K562 (cell line): ENCODE data around the gene PUS10. TPM values are rescaled to one million over a fixed set of nuclear protein-coding genes. Genes with fewer than 3 reads are reported as not detected.
A peak's percentile ranks its signal among the peaks of the same experiment; 100 is the strongest.

Source experiments
- ATAC-seq: fragments of 200-7000 bp; cut with Tn5 transposase; 3 replicates; pipeline ENCODE4 v1.9.1; 2020; ENCODE audit warnings: moderate library complexity
- BruUV-seq: library from RNA; stranded (reverse); fragments of 400-500 nt; replicated peaks from 2 replicates; lab custom pipeline; 2021; lab: Mats Ljungman, UMichigan
- CTCF ChIA-PET: fragments of 300-600 bp; formaldehyde crosslinking; extraction: SDS; loops from one replicate; lab custom pipeline; 2021; ENCODE audit warnings: low intra/inter-chr PET ratio; lab: Yijun Ruan, JAX
- POLR2A ChIA-PET: fragments of 300-600, 350-650 bp; sonication (Branson Sonifier 250); formaldehyde crosslinking; extraction: SDS; loops from one replicate; lab custom pipeline; 2021; ENCODE audit warnings: antibody characterized with exemption, inconsistent platforms; lab: Yijun Ruan, JAX
- DNase-seq, 4 experiments: peaks; one replicate each; pipeline versions ENCODE4 v3.0.0 to v3.0.0-alpha.2; 2011 to 2018; ENCODE audit warnings: low spot score in 3 of 4, mixed read lengths in 3 of 4; ENCODE audit errors: extremely low read depth in 1 of 4
- FAIRE-seq: peaks from 2 replicates; lab custom pipeline; 2011; peaks lifted over from hg19 to GRCh38; lab: Jason Lieb, UNC
- H2AFZ ChIP-seq: 2 replicates; pipeline ENCODE4 v1.6.0; 2011; ENCODE audit warnings: low read depth, low read length, control low read depth, inconsistent platforms
- H3K27ac ChIP-seq: fragments of 200-600 bp; 3 replicates; pipeline ENCODE4 v1.8.0; 2011; ENCODE audit warnings: low read depth, mild to moderate bottlenecking, control low read depth, inconsistent platforms, low read length, moderate library complexity, mixed read lengths; ENCODE audit errors: extremely low read depth
- H3K27me3 ChIP-seq, 2 experiments: fragments of 300-600 bp in 1 of 2; 2 replicates in 1 of 2; 3 replicates in 1 of 2; pipeline versions ENCODE4 v1.6.0 to v1.8.0; 2011; ENCODE audit warnings: inconsistent platforms in 2 of 2, low read length in 2 of 2, mild to moderate bottlenecking in 1 of 2, mixed read lengths in 1 of 2, moderate library complexity in 1 of 2; ENCODE audit not compliant: control insufficient read depth in 2 of 2, insufficient read depth in 2 of 2
- H3K36me3 ChIP-seq: fragments of 300-600 bp; 3 replicates; pipeline ENCODE4 v1.8.0; 2011; ENCODE audit warnings: mild to moderate bottlenecking, low read length, inconsistent platforms; ENCODE audit not compliant: control insufficient read depth, insufficient read depth
- H3K4me1 ChIP-seq, 2 experiments: fragments of 200-600 bp in 1 of 2; replicated peaks in 1 of 2; 2 replicates in 1 of 2; 3 replicates in 1 of 2; pipeline versions ENCODE4 v1.5.1 to v1.8.0; 2011; ENCODE audit warnings: inconsistent platforms in 2 of 2, low read length in 2 of 2, mild to moderate bottlenecking in 1 of 2, mixed read lengths in 1 of 2, moderate library complexity in 1 of 2; ENCODE audit not compliant: control insufficient read depth in 2 of 2, insufficient read depth in 2 of 2
- H3K4me2 ChIP-seq: 2 replicates; pipeline ENCODE4 v1.6.1; 2011; ENCODE audit warnings: low read length, control low read depth, inconsistent platforms, mixed read lengths; ENCODE audit not compliant: insufficient read depth
- H3K4me3 ChIP-seq: fragments of 200-600 bp; sonication (generic), shearing (Covaris generic); 2 replicates; pipeline ENCODE4 v1.5.1; 2016; ENCODE audit warnings: control low read depth, inconsistent platforms
- H3K79me2 ChIP-seq: fragments of 200-600 bp; 3 replicates; pipeline ENCODE4 v1.8.0; 2011; ENCODE audit warnings: low read length, inconsistent platforms; ENCODE audit not compliant: control insufficient read depth, insufficient read depth
- H3K9ac ChIP-seq, 2 experiments: 2 replicates each; pipeline versions ENCODE4 v1.6.0 to v1.6.1; 2011; ENCODE audit warnings: low read depth in 2 of 2, low read length in 2 of 2, control low read depth in 1 of 2, inconsistent platforms in 1 of 2, mild to moderate bottlenecking in 1 of 2, mixed read lengths in 1 of 2; ENCODE audit not compliant: insufficient read depth in 1 of 2
- H3K9me1 ChIP-seq: one replicate; pipeline ENCODE4 v1.6.0; 2011; ENCODE audit warnings: inconsistent platforms, mild to moderate bottlenecking, low read length, moderate library complexity; ENCODE audit not compliant: control insufficient read depth, insufficient read depth
- H3K9me3 ChIP-seq: replicated peaks from 2 replicates; pipeline ENCODE4 v1.5.1; 2011; ENCODE audit warnings: low read depth, low read length, inconsistent platforms; ENCODE audit not compliant: control insufficient read depth, insufficient read depth
- H4K20me1 ChIP-seq: replicated peaks from 2 replicates; pipeline ENCODE4 v1.6.1; 2011; ENCODE audit warnings: low read length, inconsistent platforms, mixed read lengths; ENCODE audit not compliant: control insufficient read depth, insufficient read depth
- BRF1 ChIP-seq: IDR thresholded peaks from 3 replicates; pipeline ENCODE4 v1.6.1; 2011; ENCODE audit warnings: borderline replicate concordance, mild to moderate bottlenecking; ENCODE audit not compliant: insufficient read length; ENCODE audit errors: extremely low read depth
- CBFA2T3 ChIP-seq: fragments of 450-650 bp; IDR thresholded peaks from 2 replicates; pipeline ENCODE4 v1.6.1; 2017
- CHCHD3 ChIP-seq: fragments of 250-450 bp; sonication (Bioruptor Pico); IDR thresholded peaks from 2 replicates; pipeline ENCODE4 v2.1.2; 2022; ENCODE audit warnings: mild to moderate bottlenecking
- EP300 ChIP-seq: IDR thresholded peaks from 2 replicates; pipeline ENCODE4 v1.6.1; 2012; ENCODE audit warnings: low read length, improper control_type of control experiment
- EWSR1 ChIP-seq: fragments of 450-650 bp; IDR thresholded peaks from 2 replicates; pipeline ENCODE4 v1.6.1; 2018; ENCODE audit warnings: borderline replicate concordance, mild to moderate bottlenecking, low read depth, moderate library complexity; ENCODE audit not compliant: partially characterized antibody
- LARP7 ChIP-seq: fragments of 450-650 bp; IDR thresholded peaks from 2 replicates; pipeline ENCODE4 v1.6.1; 2016
- NR2C2 ChIP-seq, 2 experiments: fragments of 200-800 bp in 1 of 2; sonication (Bioruptor generic) in 1 of 2; sonication (generic) in 1 of 2; formaldehyde crosslinking in 1 of 2; IDR thresholded peaks; 2 replicates each; pipeline versions ENCODE4 v1.6.1 to v1.8.0; 2016 to 2022; ENCODE audit warnings: mild to moderate bottlenecking in 1 of 2, missing compliant biosample characterization in 1 of 2, missing genetic modification characterization in 1 of 2, missing genetic modification reagents in 1 of 2
- PTBP1 ChIP-seq: fragments of 200-400 bp; formaldehyde crosslinking; IDR thresholded peaks from 2 replicates; pipeline ENCODE4 v1.6.1; 2017; ENCODE audit warnings: low read depth, low read length
- SRSF1 ChIP-seq: fragments of 200-400 bp; formaldehyde crosslinking; IDR thresholded peaks from 2 replicates; pipeline ENCODE4 v1.6.1; 2017; ENCODE audit warnings: mild to moderate bottlenecking, low read depth, low read length, moderate library complexity
- SRSF3 ChIP-seq: fragments of 200-400 bp; formaldehyde crosslinking; IDR thresholded peaks from 2 replicates; pipeline ENCODE4 v1.6.1; 2016; ENCODE audit warnings: mild to moderate bottlenecking, low read length, moderate library complexity; ENCODE audit not compliant: insufficient read depth
- SRSF9 ChIP-seq: fragments of 200-400 bp; formaldehyde crosslinking; IDR thresholded peaks from 2 replicates; pipeline ENCODE4 v1.6.1; 2017; ENCODE audit warnings: low read depth, low read length, borderline replicate concordance
- STAG1 ChIP-seq: sonication (generic); formaldehyde crosslinking; IDR thresholded peaks from 2 replicates; pipeline ENCODE4 v1.5.0; 2020; ENCODE audit warnings: missing genetic modification reagents, borderline replicate concordance
- STAT5A ChIP-seq: IDR thresholded peaks from 2 replicates; pipeline ENCODE4 v1.6.1; 2012; ENCODE audit warnings: low read length, inconsistent platforms, borderline replicate concordance
- ZBED1 ChIP-seq: IDR thresholded peaks from 2 replicates; pipeline ENCODE4 v1.6.1; 2014
- ZNF174 ChIP-seq: fragments of 250-450 bp; sonication (Bioruptor Pico); IDR thresholded peaks from 2 replicates; pipeline ENCODE4 v1.4.0; 2020; ENCODE audit warnings: mild to moderate bottlenecking
- ZNF239 ChIP-seq: fragments of 250-450 bp; sonication (Bioruptor Pico); IDR thresholded peaks from 2 replicates; pipeline ENCODE4 v1.4.0; 2020; ENCODE audit warnings: mild to moderate bottlenecking
- ZNF316 ChIP-seq: fragments of 450-650 bp; IDR thresholded peaks from 2 replicates; pipeline ENCODE4 v1.6.1; 2016
- ZNF408 ChIP-seq: fragments of 250-450 bp; sonication (Bioruptor Pico); IDR thresholded peaks from 2 replicates; pipeline ENCODE4 v1.4.0; 2020; ENCODE audit warnings: low read depth, mild to moderate bottlenecking, moderate library complexity
- ZNF766 ChIP-seq: fragments of 200-800 bp; sonication (Bioruptor generic); conservative IDR thresholded peaks from 2 replicates; pipeline ENCODE4 v1.6.1; 2016; ENCODE audit warnings: missing genetic modification characterization, missing compliant biosample characterization
- WGBS: fragments of 100-300 bp; shearing (Covaris generic); methylation state at CpG from one replicate; pipeline ENCODE4 v1.1.6; 2016; ENCODE audit warnings: low coverage, mixed read lengths; ENCODE audit not compliant: insufficient coverage; ENCODE audit errors: missing lambda C conversion rate; 5-methylcytosine and 5-hydroxymethylcytosine counted together
- in situ Hi-C: fragments of 300-500 bp; cut with MboI; formaldehyde crosslinking; loops from 4 replicates; pipeline ENCODE4 v1.15.0; 2018; ENCODE audit warnings: inconsistent platforms, mixed read lengths
- intact Hi-C: fragments of 100-400 bp; cut with micrococcal nuclease; formaldehyde crosslinking; loops from 2 replicates; pipeline ENCODE4 v1.14.2; 2022
- polyA plus RNA-seq, 8 experiments: library from polyadenylated mRNA; depleted of rRNA in 4 of 8; stranded (reverse) in 5 of 8; unstranded in 3 of 8; fragments of >200 nt; fragmentation: Nextera tagmentation in 2 of 8; fragmentation: Illumina TruSeq in 1 of 8; extraction: Ambion mirVana in 2 of 8; extraction: Trizol in 1 of 8; gene quantifications; 2 replicates each; pipeline versions ENCODE4 v1.2.1 to v1.2.3, GENCODE V29; 2011 to 2014; ENCODE audit warnings: inconsistent platforms in 1 of 8, missing spikeins in 1 of 8
- total RNA-seq, 7 experiments: library from RNA; depleted of rRNA in 6 of 7; stranded (reverse); fragments of >200 nt in 6 of 7; fragmentation: Illumina TruSeq in 2 of 7; extraction: Trizol in 2 of 7; gene quantifications; 2 replicates each; pipeline versions ENCODE4 v1.2.1 to v1.2.3, GENCODE V29; 2011 to 2021; ENCODE audit warnings: low replicate concordance in 1 of 7

Gene PUS10
- total and polyA plus RNA-seq, 9 of the 15 experiments (the other 6 are each of a cell fraction or from before 2014, with no cell fraction given), result 5.0 to 10.7 (median 7.6) TPM

GRCh38 chr2:61015976-61016375 lies 2.1 kb downstream of the PUS10 start:
- ATAC-seq (no peak), DNase-seq (no peak), FAIRE-seq (no peak)
- no peak overlapping the region for H3K27ac ChIP-seq
- in situ Hi-C loops, result no loop called here
- H2AFZ ChIP-seq, result peak overlapping the region; percentile 100; the same call in 1 of the 2 replicates
- ChIA-PET CTCF (no interaction called here), POLR2A (interaction anchor here (1.2 kb wide), 1 partner anchor 9 kb away, joined by 3 read pairs; no protein-coding TSS in a partner anchor)
- peaks cover 9% of the 10 kb centered on the region; the same call in 1 of the 3 replicates for H3K36me3 ChIP-seq
- WGBS, result 28% methylated on average over 2 of the region's 2 CpGs
- no TSS peak for BruUV-seq
- H3K9me3 ChIP-seq, result no peaks in the 10 kb centered on the region
- intact Hi-C loops, result loop anchor here (5.0 kb wide), 1 partner anchor 161 kb away; no protein-coding TSS in a partner anchor
- H3K79me2 ChIP-seq, result peaks cover 49% of the 10 kb centered on the region
- no peaks in the 10 kb centered on the region for H4K20me1 ChIP-seq
- no peaks in the 10 kb centered on the region for H3K27me3 ChIP-seq
- H3K9ac ChIP-seq, result peak overlapping the region in 1 of 2 experiments; percentile 97; a peak in 2 of 4 replicates
- no peaks in the 10 kb centered on the region for H3K9me1 ChIP-seq
- H3K4me1 ChIP-seq, result peaks cover 0 to 4% of the 10 kb centered on the region in 2 experiments; a peak in 2 of 5 replicates
- H3K4me2 ChIP-seq, result peak overlapping the region; percentile 98
- H3K4me3 ChIP-seq, result peak overlapping the region; percentile 90
- TF ChIP-seq STAG1 (CRISPR knock-in tag) (no peak), ZNF408 (CRISPR knock-in tag) (no peak), CBFA2T3 (no peak), ZNF174 (no peak), ZNF239 (CRISPR knock-in tag) (no peak), ZBED1 (no peak), ZNF766 (no peak)

DNA sequence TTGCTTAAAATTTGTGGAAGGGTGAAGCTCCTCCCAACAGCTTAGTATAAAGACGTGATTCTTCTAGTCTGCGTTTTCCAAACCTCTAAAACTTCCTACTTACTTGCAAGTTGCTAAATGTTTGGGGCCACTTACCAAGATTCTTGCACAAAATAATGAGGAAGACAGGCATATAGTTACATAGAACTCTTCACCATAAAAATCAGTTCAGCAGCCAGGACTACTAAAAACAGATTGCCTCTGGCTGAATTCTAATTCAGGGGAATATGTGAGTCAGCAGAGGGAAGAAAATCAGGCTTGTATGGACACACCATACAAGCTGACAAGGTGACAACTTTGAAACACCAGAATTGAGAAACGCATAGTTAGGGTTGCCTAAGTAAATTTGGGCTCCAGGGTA lies 3.3 kb downstream of the PUS10 start:
- no peak overlapping the region for H3K4me2 ChIP-seq
- H3K4me3 ChIP-seq, result no peak overlapping the region
- no peak overlapping the region for H3K27ac ChIP-seq
- in situ Hi-C loops, result no loop called here
- no peak overlapping the region for H3K9ac ChIP-seq
- no peak overlapping the region for H2AFZ ChIP-seq
- peaks cover 9% of the 10 kb centered on the region; the same call in 1 of the 3 replicates for H3K36me3 ChIP-seq
- no peak for DNase-seq
- peaks cover 36% of the 10 kb centered on the region for H3K79me2 ChIP-seq
- no TSS peak for BruUV-seq
- no peaks in the 10 kb centered on the region for H4K20me1 ChIP-seq
- ATAC-seq, result no peak
- WGBS, result 53% methylated on average over 3 of the region's 3 CpGs
- peaks cover 0 to under 1% of the 10 kb centered on the region in 2 experiments; a peak in 2 of 5 replicates for H3K4me1 ChIP-seq
- no peaks in the 10 kb centered on the region for H3K9me3 ChIP-seq
- H3K9me1 ChIP-seq, result no peaks in the 10 kb centered on the region
- FAIRE-seq, result no peak
- ChIA-PET POLR2A (interaction anchor here (0.5 kb wide), 1 partner anchor 896 kb away, joined by 3 read pairs; no protein-coding TSS in a partner anchor), CTCF (no interaction called here)
- no peaks in the 10 kb centered on the region for H3K27me3 ChIP-seq
- intact Hi-C loops, result loop anchor here (5.0 kb wide), 1 partner anchor 163 kb away; no protein-coding TSS in a partner anchor
- TF ChIP-seq SRSF9 (no peak), EWSR1 (no peak), SRSF1 (no peak), ZNF316 (no peak), STAT5A (no peak), NR2C2 (CRISPR knock-in tag; IDR thresholded peaks at IDR 0.05) (no peak), NR2C2 (tag; IDR thresholded peaks at IDR 0.05) (no peak), EP300 (no peak), CHCHD3 (CRISPR knock-in tag) (no peak), BRF1 (no peak), PTBP1 (no peak), SRSF3 (no peak), LARP7 (no peak)
